ENCODE measurements around the gene PLS3.

PLS3 gene

DNA sequence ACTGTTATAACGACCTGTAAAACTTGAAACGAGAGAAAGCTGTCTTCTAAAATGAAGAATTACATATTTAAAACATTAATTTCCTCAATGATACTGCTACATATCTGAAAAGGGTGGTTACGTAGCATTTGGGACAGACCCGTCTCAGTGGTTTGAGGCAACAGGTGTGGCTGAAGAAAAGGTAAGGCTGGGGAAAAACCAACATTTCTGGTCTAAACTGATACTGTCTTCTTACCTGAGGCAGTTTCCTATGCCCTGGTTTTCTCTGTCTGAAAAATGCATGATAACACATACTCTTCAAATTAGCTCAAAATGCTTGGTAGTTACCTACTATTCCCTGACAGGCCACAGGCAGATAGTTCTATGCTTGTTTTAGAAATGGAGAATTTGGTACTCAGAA, 30.4 kb downstream of the PLS3 start:
- TF ChIP-seq FOXM1 (IDR thresholded peaks at IDR 0.05; ENCODE audit: borderline replicate concordance, low read depth) (no peak), TEAD4 (IDR thresholded peaks at IDR 0.05) (no peak), EP300 (IDR thresholded peaks at IDR 0.05; ENCODE audit: borderline replicate concordance) (no peak), TAF1 (IDR thresholded peaks at IDR 0.05; ENCODE audit: low read depth) (no peak)
- TF ChIP-seq, protein P1, sequence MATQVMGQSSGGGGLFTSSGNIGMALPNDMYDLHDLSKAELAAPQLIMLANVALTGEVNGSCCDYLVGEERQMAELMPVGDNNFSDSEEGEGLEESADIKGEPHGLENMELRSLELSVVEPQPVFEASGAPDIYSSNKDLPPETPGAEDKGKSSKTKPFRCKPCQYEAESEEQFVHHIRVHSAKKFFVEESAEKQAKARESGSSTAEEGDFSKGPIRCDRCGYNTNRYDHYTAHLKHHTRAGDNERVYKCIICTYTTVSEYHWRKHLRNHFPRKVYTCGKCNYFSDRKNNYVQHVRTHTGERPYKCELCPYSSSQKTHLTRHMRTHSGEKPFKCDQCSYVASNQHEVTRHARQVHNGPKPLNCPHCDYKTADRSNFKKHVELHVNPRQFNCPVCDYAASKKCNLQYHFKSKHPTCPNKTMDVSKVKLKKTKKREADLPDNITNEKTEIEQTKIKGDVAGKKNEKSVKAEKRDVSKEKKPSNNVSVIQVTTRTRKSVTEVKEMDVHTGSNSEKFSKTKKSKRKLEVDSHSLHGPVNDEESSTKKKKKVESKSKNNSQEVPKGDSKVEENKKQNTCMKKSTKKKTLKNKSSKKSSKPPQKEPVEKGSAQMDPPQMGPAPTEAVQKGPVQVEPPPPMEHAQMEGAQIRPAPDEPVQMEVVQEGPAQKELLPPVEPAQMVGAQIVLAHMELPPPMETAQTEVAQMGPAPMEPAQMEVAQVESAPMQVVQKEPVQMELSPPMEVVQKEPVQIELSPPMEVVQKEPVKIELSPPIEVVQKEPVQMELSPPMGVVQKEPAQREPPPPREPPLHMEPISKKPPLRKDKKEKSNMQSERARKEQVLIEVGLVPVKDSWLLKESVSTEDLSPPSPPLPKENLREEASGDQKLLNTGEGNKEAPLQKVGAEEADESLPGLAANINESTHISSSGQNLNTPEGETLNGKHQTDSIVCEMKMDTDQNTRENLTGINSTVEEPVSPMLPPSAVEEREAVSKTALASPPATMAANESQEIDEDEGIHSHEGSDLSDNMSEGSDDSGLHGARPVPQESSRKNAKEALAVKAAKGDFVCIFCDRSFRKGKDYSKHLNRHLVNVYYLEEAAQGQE (IDR thresholded peaks at IDR 0.05; ENCODE audit: low read depth) = no peak

DNA sequence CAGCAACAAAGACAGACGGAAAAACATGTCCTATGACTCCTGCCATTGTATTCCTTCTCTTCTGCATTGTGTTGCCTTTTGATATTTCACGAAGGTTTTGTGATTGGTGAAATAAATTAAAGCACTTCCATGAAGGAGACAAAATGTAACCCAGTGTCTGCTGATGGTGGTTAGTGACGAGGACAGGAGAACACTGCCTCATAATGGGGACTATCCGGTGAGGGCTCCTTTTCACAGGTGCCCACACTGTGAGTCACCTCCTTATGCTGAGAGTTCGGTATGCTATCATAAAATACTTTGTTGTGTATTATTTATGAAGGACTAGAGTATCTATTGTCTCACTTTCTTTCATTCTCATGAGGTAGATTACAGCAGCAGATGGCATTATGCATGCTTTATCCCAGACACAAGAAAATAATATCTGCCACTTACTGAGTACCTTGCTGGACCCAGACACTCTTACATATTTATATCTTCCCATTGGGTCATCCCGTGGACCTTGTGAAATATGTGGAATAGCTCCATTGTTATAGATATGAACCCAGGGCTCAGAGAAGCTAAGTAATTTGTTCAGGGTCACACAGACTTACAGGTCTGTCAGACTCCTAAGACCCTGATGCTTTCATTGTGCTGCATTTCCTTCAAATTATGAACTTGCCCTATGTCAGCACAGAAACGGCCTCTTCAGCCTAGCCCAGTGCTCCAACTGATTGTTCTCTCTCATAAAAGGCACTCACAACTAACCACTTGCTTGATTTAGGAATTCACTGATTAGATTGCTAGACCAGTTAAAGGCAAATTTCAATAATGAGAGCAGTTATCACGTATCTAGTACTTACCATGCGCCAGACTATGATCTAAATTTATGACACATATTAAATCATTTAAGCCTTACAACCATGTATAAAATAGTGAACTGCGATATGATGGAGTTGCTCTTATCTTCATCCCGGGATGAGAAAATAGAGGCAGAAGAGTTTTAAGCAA, 31.2 kb downstream of the PLS3 start:
- TF ChIP-seq ZBTB7A (IDR thresholded peaks at IDR 0.05; ENCODE audit: low read depth) = no peak
- TF ChIP-seq NFIC (IDR thresholded peaks at IDR 0.05) = no peak
- no peak for TF ChIP-seq YY1 (IDR thresholded peaks at IDR 0.05; ENCODE audit: low read depth)
- TF ChIP-seq RAD21 (IDR thresholded peaks at IDR 0.05; ENCODE audit: low read depth) = no peak
- TF ChIP-seq FOXM1 (IDR thresholded peaks at IDR 0.05; ENCODE audit: borderline replicate concordance, low read depth) = no peak
- no peak for TF ChIP-seq TCF12 (IDR thresholded peaks at IDR 0.05; ENCODE audit: low read depth)
- TF ChIP-seq, protein P2, sequence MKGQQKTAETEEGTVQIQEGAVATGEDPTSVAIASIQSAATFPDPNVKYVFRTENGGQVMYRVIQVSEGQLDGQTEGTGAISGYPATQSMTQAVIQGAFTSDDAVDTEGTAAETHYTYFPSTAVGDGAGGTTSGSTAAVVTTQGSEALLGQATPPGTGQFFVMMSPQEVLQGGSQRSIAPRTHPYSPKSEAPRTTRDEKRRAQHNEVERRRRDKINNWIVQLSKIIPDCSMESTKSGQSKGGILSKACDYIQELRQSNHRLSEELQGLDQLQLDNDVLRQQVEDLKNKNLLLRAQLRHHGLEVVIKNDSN (IDR thresholded peaks at IDR 0.05) = no peak
- TF ChIP-seq EGR1 (IDR thresholded peaks at IDR 0.05) = no peak
- TF ChIP-seq, protein P1 (IDR thresholded peaks at IDR 0.05; ENCODE audit: low read depth) = no peak
- TF ChIP-seq CEBPB (IDR thresholded peaks at IDR 0.05) = no peak
- TF ChIP-seq EP300 (IDR thresholded peaks at IDR 0.05; ENCODE audit: borderline replicate concordance) = no peak
- TF ChIP-seq, protein P3, sequence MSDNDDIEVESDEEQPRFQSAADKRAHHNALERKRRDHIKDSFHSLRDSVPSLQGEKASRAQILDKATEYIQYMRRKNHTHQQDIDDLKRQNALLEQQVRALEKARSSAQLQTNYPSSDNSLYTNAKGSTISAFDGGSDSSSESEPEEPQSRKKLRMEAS (IDR thresholded peaks at IDR 0.05) = no peak
- no peak for TF ChIP-seq CREB1 (IDR thresholded peaks at IDR 0.05; ENCODE audit: low read depth)
- TF ChIP-seq TAF1 (IDR thresholded peaks at IDR 0.05; ENCODE audit: low read depth) = no peak
- TF ChIP-seq TEAD4 (IDR thresholded peaks at IDR 0.05) = no peak

DNA sequence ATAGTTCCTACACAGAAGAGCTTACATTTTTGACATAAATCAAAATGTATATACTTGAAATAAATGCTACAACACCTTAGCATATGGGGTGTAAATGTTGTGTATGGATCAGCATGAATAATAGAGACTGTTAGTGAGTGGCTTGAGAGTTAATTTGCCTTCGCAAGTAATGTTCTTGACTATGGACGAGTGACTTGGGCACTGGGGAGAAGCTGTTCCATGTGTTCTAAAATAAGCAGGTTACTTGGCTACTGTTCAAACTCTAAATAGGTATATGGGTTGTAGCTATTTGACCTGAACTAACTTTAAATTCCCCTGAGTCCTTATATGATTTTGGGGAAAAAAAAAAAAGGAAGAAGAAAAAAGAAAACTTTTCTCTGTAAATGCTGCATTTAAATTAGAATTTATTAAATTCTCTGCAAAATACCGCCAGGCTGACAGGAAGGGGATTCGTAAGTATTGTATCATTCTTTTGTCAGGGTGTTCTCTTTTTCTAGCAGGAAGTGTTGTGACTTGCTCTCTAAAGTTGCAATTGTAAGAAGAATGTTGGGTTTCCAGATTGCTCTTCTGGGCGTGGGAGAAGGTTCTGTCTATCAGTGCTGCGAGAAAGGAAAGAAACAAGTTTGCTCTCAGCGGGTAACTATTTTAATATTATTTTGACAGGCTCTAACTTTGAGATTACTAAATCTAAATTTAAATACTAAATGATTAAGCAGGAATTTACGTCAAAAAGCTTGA, 32.2 kb downstream of the PLS3 start:
- TF ChIP-seq NFIC (IDR thresholded peaks at IDR 0.05) (no peak), RAD21 (IDR thresholded peaks at IDR 0.05; ENCODE audit: low read depth) (no peak), TAF1 (IDR thresholded peaks at IDR 0.05; ENCODE audit: low read depth) (no peak), CREB1 (IDR thresholded peaks at IDR 0.05; ENCODE audit: low read depth) (no peak), TCF12 (IDR thresholded peaks at IDR 0.05; ENCODE audit: low read depth) (no peak), EGR1 (IDR thresholded peaks at IDR 0.05) (no peak), FOXM1 (IDR thresholded peaks at IDR 0.05; ENCODE audit: borderline replicate concordance, low read depth) (no peak), ZBTB7A (IDR thresholded peaks at IDR 0.05; ENCODE audit: low read depth) (no peak), CEBPB (IDR thresholded peaks at IDR 0.05) (no peak), EP300 (IDR thresholded peaks at IDR 0.05; ENCODE audit: borderline replicate concordance) (no peak)
- TF ChIP-seq, protein P3 (IDR thresholded peaks at IDR 0.05) = no peak
- TF ChIP-seq, protein P2 (IDR thresholded peaks at IDR 0.05) = no peak
- TF ChIP-seq, protein P1 (IDR thresholded peaks at IDR 0.05; ENCODE audit: low read depth) = no peak
